OCI-LY1 (cell line): ENCODE measurements around the gene NUCB1.

Experiments used
- H2AFZ ChIP-seq: fragments of 200-600 bp; sonication (generic), shearing (Covaris generic); 2 replicates; pipeline ENCODE4 v1.6.0; 2014; ENCODE audit warnings: antibody characterized with exemption, mild to moderate bottlenecking, low read length
- H3F3A ChIP-seq: fragments of 200-600 bp; sonication (generic), shearing (Covaris generic); 2 replicates; pipeline ENCODE4 v1.6.0; 2014; ENCODE audit warnings: mild to moderate bottlenecking, antibody characterized with exemption, low read length, moderate library complexity; ENCODE audit not compliant: insufficient read depth
- H3K27ac ChIP-seq: fragments of 200-600 bp; sonication (generic); 2 replicates; pipeline ENCODE4 v1.5.1; 2014; ENCODE audit warnings: low read length, mixed run types, mild to moderate bottlenecking, low read depth; ENCODE audit not compliant: poor library complexity, severe bottlenecking
- H3K27me3 ChIP-seq: fragments of 200-600 bp; sonication (generic); 2 replicates; pipeline ENCODE4 v1.6.0; 2014; ENCODE audit warnings: antibody characterized with exemption, mild to moderate bottlenecking, low read length, moderate library complexity; ENCODE audit not compliant: insufficient read depth
- H3K36me3 ChIP-seq: fragments of 200-600 bp; sonication (generic); 2 replicates; pipeline ENCODE4 v1.6.1; 2014; ENCODE audit warnings: mild to moderate bottlenecking, antibody characterized with exemption, low read length, moderate library complexity, mixed read lengths; ENCODE audit not compliant: insufficient read depth
- H3K4me1 ChIP-seq: fragments of 200-600 bp; sonication (generic); 2 replicates; pipeline ENCODE4 v1.5.1; 2014; ENCODE audit warnings: mild to moderate bottlenecking, low read length, moderate library complexity; ENCODE audit not compliant: insufficient read depth, severe bottlenecking
- H3K4me2 ChIP-seq: fragments of 200-600 bp; sonication (generic), shearing (Covaris generic); 2 replicates; pipeline ENCODE4 v1.6.1; 2014; ENCODE audit warnings: low read length
- H3K4me3 ChIP-seq: fragments of 200-600 bp; sonication (generic); 2 replicates; pipeline ENCODE4 v1.5.1; 2014; ENCODE audit warnings: low read length, low read depth, mild to moderate bottlenecking, mixed read lengths; ENCODE audit not compliant: poor library complexity, severe bottlenecking
- H3K79me2 ChIP-seq: fragments of 200-600 bp; shearing (Covaris generic); 2 replicates; pipeline ENCODE4 v1.6.1; 2016; ENCODE audit warnings: mixed run types, low read length, mixed read lengths; ENCODE audit not compliant: insufficient read depth
- H3K9ac ChIP-seq: fragments of 200-600 bp; sonication (generic), shearing (Covaris generic); 2 replicates; pipeline ENCODE4 v1.6.1; 2014; ENCODE audit warnings: mild to moderate bottlenecking, low read length, mixed read lengths
- H3K9me2 ChIP-seq: fragments of 200-600 bp; sonication (generic), shearing (Covaris generic); 2 replicates; pipeline ENCODE4 v1.6.1; 2014; ENCODE audit warnings: low read depth, mild to moderate bottlenecking, low read length, mixed read lengths
- H3K9me3 ChIP-seq: fragments of 200-600 bp; shearing (Covaris generic); 2 replicates; pipeline ENCODE4 v1.6.1; 2014; ENCODE audit warnings: low read length, mixed read lengths
- H4K20me1 ChIP-seq: fragments of 200-600 bp; sonication (generic), shearing (Covaris generic); 2 replicates; pipeline ENCODE4 v1.6.0; 2016; ENCODE audit warnings: mild to moderate bottlenecking, low read length; ENCODE audit not compliant: insufficient read depth
- CTCF ChIP-seq: fragments of 200-600 bp; sonication (generic), shearing (Covaris generic); IDR thresholded peaks from 2 replicates; pipeline ENCODE4 v1.5.1; 2017; ENCODE audit warnings: mild to moderate bottlenecking, antibody characterized with exemption, low read length, moderate library complexity, mixed read lengths
- EZH2 ChIP-seq: fragments of 200-600 bp; sonication (generic), shearing (Covaris generic); IDR thresholded peaks from 2 replicates; pipeline ENCODE4 v1.8.0; 2017; ENCODE audit warnings: borderline replicate concordance, mixed run types, mild to moderate bottlenecking, antibody characterized with exemption, low read length, moderate library complexity, mixed read lengths

The NUCB1 gene

GRCh38 chr19:48968813-48969218, 68.7 kb downstream of the NUCB1 start:
- no peak overlapping the region for H3K27ac ChIP-seq
- 0 out of 2 replicates have a peak, but pooled peaks cover 4% of the 10 kb centered on the region for H3K79me2 ChIP-seq
- H3K4me3 ChIP-seq: no peak overlapping the region
- no peak for TF ChIP-seq EZH2
- H2AFZ ChIP-seq: no peak overlapping the region
- no peaks in the 10 kb centered on the region for H4K20me1 ChIP-seq
- no peaks in the 10 kb centered on the region for H3K9me2 ChIP-seq
- H3K27me3 ChIP-seq: no peaks in the 10 kb centered on the region
- H3K9ac ChIP-seq: no peak overlapping the region
- H3F3A ChIP-seq: peaks cover 5% of the 10 kb centered on the region; the same call in 1 of the 2 replicates
- H3K36me3 ChIP-seq: peaks cover 47% of the 10 kb centered on the region
- H3K9me3 ChIP-seq: no peaks in the 10 kb centered on the region
- H3K4me2 ChIP-seq: no peak overlapping the region
- H3K4me1 ChIP-seq: peaks cover 36% of the 10 kb centered on the region

GRCh38 chr19:48969276-48970138, 69.4 kb downstream of the NUCB1 start:
- H4K20me1 ChIP-seq: no peaks in the 10 kb centered on the region
- H3K4me3 ChIP-seq: no peak overlapping the region
- H3F3A ChIP-seq: peaks cover 5% of the 10 kb centered on the region; the same call in 1 of the 2 replicates
- TF ChIP-seq EZH2: no peak
- no peak for TF ChIP-seq CTCF
- H3K36me3 ChIP-seq: peaks cover 54% of the 10 kb centered on the region
- no peak overlapping the region for H3K4me2 ChIP-seq
- H3K9me3 ChIP-seq: no peaks in the 10 kb centered on the region
- H3K9me2 ChIP-seq: no peaks in the 10 kb centered on the region
- peak overlapping the region; percentile 21 for H3K27ac ChIP-seq
- H3K9ac ChIP-seq: no peak overlapping the region
- peaks cover 29% of the 10 kb centered on the region for H3K4me1 ChIP-seq
- no peaks in the 10 kb centered on the region for H3K27me3 ChIP-seq
- 0 out of 2 replicates have a peak, but pooled peaks cover 4% of the 10 kb centered on the region for H3K79me2 ChIP-seq
- H2AFZ ChIP-seq: no peak overlapping the region

DNA sequence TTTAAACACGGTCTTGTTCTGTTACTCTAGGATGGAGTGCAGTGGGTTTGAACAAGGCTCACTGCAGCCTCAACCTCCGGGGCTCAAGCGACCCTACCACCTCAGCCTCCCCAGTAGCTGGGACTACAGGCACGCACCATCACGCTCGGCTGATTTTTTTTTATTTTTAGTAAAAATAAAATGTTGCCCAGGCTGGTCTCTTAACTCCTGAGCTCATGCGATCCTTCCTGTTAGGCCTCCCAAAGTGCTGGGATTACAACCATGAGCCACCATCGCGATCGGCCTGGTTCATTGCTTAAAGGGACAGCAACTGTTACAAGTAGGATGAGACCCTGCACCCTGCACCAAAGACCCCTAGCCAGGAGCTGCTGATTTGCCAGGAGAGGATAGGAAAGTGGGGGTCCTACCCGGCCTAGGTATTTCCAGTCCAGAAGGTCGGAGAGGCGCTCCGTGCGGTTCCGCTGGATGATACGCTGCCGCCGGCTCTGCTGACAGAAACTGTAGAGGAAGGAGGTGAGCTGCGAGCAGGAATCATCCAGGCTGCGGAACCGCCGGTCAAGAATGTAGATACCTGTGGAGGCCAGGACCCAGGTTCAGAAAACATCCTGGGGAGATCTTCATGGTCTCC, 70.1 kb downstream of the NUCB1 start:
- Histone ChIP-seq H3K27ac (peak overlapping the region; percentile 21), H3K9me3 (no peaks in the 10 kb centered on the region), H3K4me2 (no peak overlapping the region), H3K79me2 (0 out of 2 replicates have a peak, but pooled peaks cover 4% of the 10 kb centered on the region), H3K4me1 (peaks cover 26% of the 10 kb centered on the region), H3F3A (peaks cover 5% of the 10 kb centered on the region; the same call in 1 of the 2 replicates), H3K27me3 (no peaks in the 10 kb centered on the region), H3K9me2 (no peaks in the 10 kb centered on the region), H4K20me1 (no peaks in the 10 kb centered on the region), H2AFZ (no peak overlapping the region), H3K9ac (no peak overlapping the region), H3K4me3 (no peak overlapping the region), H3K36me3 (peaks cover 55% of the 10 kb centered on the region)
- TF ChIP-seq EZH2 (no peak), CTCF (no peak)
